Frontal cortex (tissue), 4 donors: Measurements from ENCODE around the gene ZER1. TPM values are rescaled to one million over a fixed set of nuclear protein-coding genes. Genes with fewer than 3 reads are reported as not detected.
A peak's percentile ranks its signal among the peaks of the same experiment; 100 is the strongest.

Experiments
- DNase-seq, 2 donors: peaks; one replicate each; pipeline ENCODE4 v3.0.0; 2012; ENCODE audit warnings: low spot score in 2 of 2
- FAIRE-seq: peaks from 2 replicates; lab custom pipeline; 2012; peaks lifted over from hg19 to GRCh38; lab: Jason Lieb, UNC
- total RNA-seq: library from RNA; depleted of rRNA; stranded (reverse); fragments of >200 nt; gene quantifications from one replicate; pipeline ENCODE4 v1.2.3, GENCODE V29; 2014
- donor health status: control.
- donor health status: control.
- donor health status: control.

ZER1 gene
- total RNA-seq, 1 donor from 2014 or later, result 20.4 TPM

GRCh38 chr9:128750926-128751595 lies 20.7 kb downstream of the ZER1 start:
- no peak for DNase-seq
- no peak for FAIRE-seq

- DNase-seq (no peak), FAIRE-seq (no peak)
Measured at GRCh38 chr9:128747241-128747640, 24.5 kb downstream of the ZER1 start.

GRCh38 chr9:128743421-128743820 lies 28.3 kb downstream of the ZER1 start:
- no peak for DNase-seq
- FAIRE-seq, result no peak

GRCh38 chr9:128742401-128742800 lies 29.3 kb downstream of the ZER1 start:
- no peak for DNase-seq
- FAIRE-seq, result no peak

GRCh38 chr9:128735373-128735772 lies 36.4 kb downstream of the ZER1 start:
- DNase-seq (peak in 1 of 2 donors; percentile 60), FAIRE-seq (no peak)

- no peak for FAIRE-seq
- DNase-seq, result peak in 1 of 2 donors; percentile 57
Measured at GRCh38 chr9:128733256-128733655, 38.5 kb downstream of the ZER1 start.

- DNase-seq (no peak), FAIRE-seq (no peak)
Measured at GRCh38 chr9:128732576-128732975, 39.2 kb downstream of the ZER1 start.

- no peak for FAIRE-seq
Measured at GRCh38 chr9:128731691-128732090, 40.0 kb downstream of the ZER1 start.

GRCh38 chr9:128731093-128731492 lies 40.6 kb downstream of the ZER1 start:
- FAIRE-seq, result no peak
- DNase-seq, result no peak

More at GRCh38 chr9:128731691-128732090, 40.0 kb downstream of the ZER1 start:
- DNase-seq, result no peak

GRCh38 chr9:128729766-128730517 lies 41.8 kb downstream of the ZER1 start:
- DNase-seq, result no peak
- FAIRE-seq, result no peak

GRCh38 chr9:128729302-128729701 lies 42.4 kb downstream of the ZER1 start:
- FAIRE-seq (no peak), DNase-seq (no peak)

- FAIRE-seq, result no peak
- no peak for DNase-seq
Measured at GRCh38 chr9:128728298-128728697, 43.4 kb downstream of the ZER1 start.

- FAIRE-seq (no peak), DNase-seq (no peak)
Measured at GRCh38 chr9:128727640-128728248, 44.0 kb downstream of the ZER1 start.

GRCh38 chr9:128724744-128725211 lies 46.9 kb downstream of the ZER1 start:
- DNase-seq, result peak; percentile 48 to 67
- FAIRE-seq, result no peak

- FAIRE-seq (no peak), DNase-seq (peak; percentile 98 to 99)
Measured at GRCh38 chr9:128723866-128724743, 47.6 kb downstream of the ZER1 start, which contains the start of gene ZDHHC12. Gene ZDHHC12 (minus strand): TSS chr9:128724127. CDS start chr9:128724093, 34 bp downstream.

- FAIRE-seq (no peak), DNase-seq (no peak)
Measured at GRCh38 chr9:128723352-128723865, 48.3 kb downstream of the ZER1 start.

- no peak for FAIRE-seq
- no peak for DNase-seq
Measured at GRCh38 chr9:128722380-128723351, 49.1 kb downstream of the ZER1 start.

GRCh38 chr9:128721487-128722010 lies 50.2 kb downstream of the ZER1 start:
- DNase-seq (no peak), FAIRE-seq (no peak)
